HepG2 (cell line): ENCODE measurements around the gene RNMT. TPM values are rescaled to one million over a fixed set of nuclear protein-coding genes. Genes with fewer than 3 reads are reported as not detected.

Source experiments
- AKNA ChIP-seq: sonication (generic); formaldehyde crosslinking; IDR thresholded peaks from 2 replicates; pipeline ENCODE4 v1.4.0; 2020; ENCODE audit warnings: missing genetic modification reagents, borderline replicate concordance
- CREB1 ChIP-seq, 2 experiments: fragments of 450-650 bp in 1 of 2; IDR thresholded peaks; 2 replicates each; pipeline ENCODE4 v1.6.1; 2016 to 2017; ENCODE audit warnings: control low read depth in 1 of 2, mild to moderate bottlenecking in 1 of 2, missing compliant biosample characterization in 1 of 2, missing genetic modification characterization in 1 of 2
- DPF2 ChIP-seq: sonication (generic); formaldehyde crosslinking; IDR thresholded peaks from 2 replicates; pipeline ENCODE4 v1.4.0; 2020; ENCODE audit warnings: mild to moderate bottlenecking, low read depth, missing genetic modification reagents, borderline replicate concordance
- FLYWCH1 ChIP-seq: sonication (generic); formaldehyde crosslinking; IDR thresholded peaks from 2 replicates; pipeline ENCODE4 v1.8.1; 2023; ENCODE audit warnings: mild to moderate bottlenecking, missing genetic modification reagents
- HES4 ChIP-seq: sonication (generic); formaldehyde crosslinking; IDR thresholded peaks from 2 replicates; pipeline ENCODE4 v1.9.0; 2021; ENCODE audit warnings: mild to moderate bottlenecking, missing genetic modification reagents, borderline replicate concordance
- NBN ChIP-seq: fragments of 450-650 bp; conservative IDR thresholded peaks from 2 replicates; pipeline ENCODE4 v1.6.1; 2017
- PLRG1 ChIP-seq: fragments of 450-650 bp; conservative IDR thresholded peaks from 2 replicates; pipeline ENCODE4 v1.6.1; 2016
- U2AF2 ChIP-seq: fragments of 200-400 bp; formaldehyde crosslinking; IDR thresholded peaks from 2 replicates; pipeline ENCODE4 v1.6.1; 2017; ENCODE audit warnings: low read depth, mild to moderate bottlenecking, low read length
- ZBTB3 ChIP-seq: sonication (generic); formaldehyde crosslinking; IDR thresholded peaks from 2 replicates; pipeline ENCODE4 v1.4.0; 2020; ENCODE audit warnings: low read depth, mild to moderate bottlenecking, moderate library complexity, missing genetic modification reagents, borderline replicate concordance
- ZC3H4 ChIP-seq: sonication (generic); formaldehyde crosslinking; IDR thresholded peaks from 2 replicates; pipeline ENCODE4 v1.4.0; 2020; ENCODE audit warnings: missing genetic modification reagents, borderline replicate concordance
- ZNF136 ChIP-seq: sonication (generic); formaldehyde crosslinking; IDR thresholded peaks from 2 replicates; pipeline ENCODE4 v1.8.1; 2022; ENCODE audit warnings: low read depth, mild to moderate bottlenecking, moderate library complexity, missing genetic modification reagents
- ZNF234 ChIP-seq: sonication (generic); formaldehyde crosslinking; conservative IDR thresholded peaks from 2 replicates; pipeline ENCODE4 v1.5.1; 2020; ENCODE audit warnings: mild to moderate bottlenecking, missing genetic modification reagents
- ZNF343 ChIP-seq: sonication (generic); formaldehyde crosslinking; IDR thresholded peaks from 2 replicates; pipeline ENCODE4 v1.4.0; 2020; ENCODE audit warnings: mild to moderate bottlenecking, missing genetic modification reagents
- ZNF607 ChIP-seq: sonication (generic); formaldehyde crosslinking; IDR thresholded peaks from 2 replicates; pipeline ENCODE4 v1.5.1; 2020; ENCODE audit warnings: missing genetic modification reagents, mild to moderate bottlenecking, borderline replicate concordance
- ZNF652 ChIP-seq: IDR thresholded peaks from 2 replicates; pipeline ENCODE4 v1.6.1; 2016; ENCODE audit warnings: low read depth, borderline replicate concordance
- ZNF670 ChIP-seq: sonication (generic); formaldehyde crosslinking; IDR thresholded peaks from 2 replicates; pipeline ENCODE4 v1.8.0; 2022; ENCODE audit warnings: mild to moderate bottlenecking, missing genetic modification reagents, borderline replicate concordance
- polyA plus RNA-seq, 8 experiments: library from polyadenylated mRNA; depleted of rRNA in 3 of 8; stranded (reverse) in 7 of 8; unstranded in 1 of 8; fragments of >200 nt; fragmentation: Illumina TruSeq in 4 of 8; extraction: Trizol in 4 of 8; gene quantifications; 2 replicates each; pipeline versions ENCODE4 v1.2.1 to v1.2.3, GENCODE V29; 2011 to 2016; ENCODE audit warnings: low read depth in 4 of 8, missing spikeins in 1 of 8, mixed read lengths in 1 of 8; ENCODE audit not compliant: insufficient read depth in 1 of 8
- total RNA-seq, 5 experiments: library from RNA; depleted of rRNA; stranded (reverse); fragments of >200 nt; fragmentation: Illumina TruSeq; extraction: Trizol; gene quantifications; 2 replicates each; pipeline ENCODE4 v1.2.3, GENCODE V29; 2016; ENCODE audit warnings: low read depth in 1 of 5
- TF ChIP-seq, protein P1 (sequence below): sonication (generic); formaldehyde crosslinking; IDR thresholded peaks from 2 replicates; pipeline ENCODE4 v1.5.1; 2020; ENCODE audit warnings: mild to moderate bottlenecking, missing genetic modification reagents, moderate library complexity
- TF ChIP-seq, protein P2 (sequence below): IDR thresholded peaks from 2 replicates; pipeline ENCODE4 v1.6.1; 2016; ENCODE audit warnings: low read depth, borderline replicate concordance
- TF ChIP-seq, protein P3 (sequence below): sonication (generic); formaldehyde crosslinking; IDR thresholded peaks from 2 replicates; pipeline ENCODE4 v1.5.0; 2020; ENCODE audit warnings: missing genetic modification reagents
- TF ChIP-seq, protein P4 (sequence below): IDR thresholded peaks from 2 replicates; pipeline ENCODE4 v1.6.1; 2012; ENCODE audit warnings: inconsistent platforms

Gene RNMT
- total and polyA plus RNA-seq, 2 of the 13 experiments (the other 11 are each of a cell fraction or from before 2014, with no cell fraction given) = 22.9 to 24.4 TPM

- TF ChIP-seq, protein P1, sequence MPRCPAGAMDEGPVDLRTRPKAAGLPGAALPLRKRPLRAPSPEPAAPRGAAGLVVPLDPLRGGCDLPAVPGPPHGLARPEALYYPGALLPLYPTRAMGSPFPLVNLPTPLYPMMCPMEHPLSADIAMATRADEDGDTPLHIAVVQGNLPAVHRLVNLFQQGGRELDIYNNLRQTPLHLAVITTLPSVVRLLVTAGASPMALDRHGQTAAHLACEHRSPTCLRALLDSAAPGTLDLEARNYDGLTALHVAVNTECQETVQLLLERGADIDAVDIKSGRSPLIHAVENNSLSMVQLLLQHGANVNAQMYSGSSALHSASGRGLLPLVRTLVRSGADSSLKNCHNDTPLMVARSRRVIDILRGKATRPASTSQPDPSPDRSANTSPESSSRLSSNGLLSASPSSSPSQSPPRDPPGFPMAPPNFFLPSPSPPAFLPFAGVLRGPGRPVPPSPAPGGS (CRISPR knock-in tag) = peak; percentile 75; the same call in 1 of the 2 replicates
- TF ChIP-seq PLRG1 = no peak
- no peak for TF ChIP-seq ZNF136 (CRISPR knock-in tag)
- 0 out of 2 replicates have a peak, but pooled peaks have one; percentile 30 for TF ChIP-seq ZBTB3 (CRISPR knock-in tag)
- peak; percentile 88 for TF ChIP-seq ZNF343
- TF ChIP-seq, protein P2, sequence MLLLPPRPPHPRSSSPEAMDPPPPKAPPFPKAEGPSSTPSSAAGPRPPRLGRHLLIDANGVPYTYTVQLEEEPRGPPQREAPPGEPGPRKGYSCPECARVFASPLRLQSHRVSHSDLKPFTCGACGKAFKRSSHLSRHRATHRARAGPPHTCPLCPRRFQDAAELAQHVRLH (CRISPR knock-in tag) = peak; percentile 89; the same call in 1 of the 2 replicates
- no peak for TF ChIP-seq FLYWCH1
- 0 out of 2 replicates have a peak, but pooled peaks have one; percentile 33 for TF ChIP-seq DPF2 (CRISPR knock-in tag)
- TF ChIP-seq, protein P3, sequence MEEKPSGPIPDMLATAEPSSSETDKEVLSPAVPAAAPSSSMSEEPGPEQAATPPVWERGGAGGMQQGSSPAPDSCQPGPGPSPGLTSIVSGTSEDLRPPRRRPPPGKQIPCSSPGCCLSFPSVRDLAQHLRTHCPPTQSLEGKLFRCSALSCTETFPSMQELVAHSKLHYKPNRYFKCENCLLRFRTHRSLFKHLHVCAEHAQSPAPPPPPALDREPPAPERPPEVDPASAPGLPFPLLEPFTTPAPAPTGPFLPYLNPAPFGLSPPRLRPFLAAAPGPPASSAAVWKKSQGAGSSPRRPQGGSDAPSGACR (CRISPR knock-in tag) = peak; percentile 55; the same call in 1 of the 2 replicates
- peak; percentile 89; the same call in 1 of the 2 replicates for TF ChIP-seq ZNF607
- no peak for TF ChIP-seq U2AF2
- TF ChIP-seq ZC3H4 (CRISPR knock-in tag) = no peak
- TF ChIP-seq CREB1 (IDR thresholded peaks at IDR 0.05) = peak; percentile 99
- TF ChIP-seq CREB1 (CRISPR knock-in tag; IDR thresholded peaks at IDR 0.05) = peak; percentile 97
- TF ChIP-seq HES4 (CRISPR knock-in tag) = peak; percentile 67; the same call in 1 of the 2 replicates
- no peak for TF ChIP-seq NBN
- TF ChIP-seq ZNF670 (CRISPR knock-in tag) = peak; percentile 94
- TF ChIP-seq, protein P4, sequence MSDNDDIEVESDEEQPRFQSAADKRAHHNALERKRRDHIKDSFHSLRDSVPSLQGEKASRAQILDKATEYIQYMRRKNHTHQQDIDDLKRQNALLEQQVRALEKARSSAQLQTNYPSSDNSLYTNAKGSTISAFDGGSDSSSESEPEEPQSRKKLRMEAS = peak; percentile 99
- peak; percentile 82; the same call in 1 of the 2 replicates for TF ChIP-seq ZNF234 (CRISPR knock-in tag)
- TF ChIP-seq ZNF652 (CRISPR knock-in tag) = no peak
- no peak for TF ChIP-seq AKNA (CRISPR knock-in tag)
These were observed at the start of gene RNMT, which contains the start of gene FAM210A (continued) for GRCh38 chr18:13726232-13726971.
